Measurements from ENCODE around the gene SMPD4. TPM values are rescaled to one million over a fixed set of nuclear protein-coding genes. Genes with fewer than 3 reads are reported as not detected.
"Not testable (repeated sequence)": the region's sequence is repeated elsewhere in the genome, so short reads cannot be mapped to it uniquely, and the experiment has no call there.

SMPD4 gene
- total and polyA plus RNA-seq, 2 of the 4 experiments (the other 2 are of a cell fraction): 8.6 to 63.0 TPM

DNA sequence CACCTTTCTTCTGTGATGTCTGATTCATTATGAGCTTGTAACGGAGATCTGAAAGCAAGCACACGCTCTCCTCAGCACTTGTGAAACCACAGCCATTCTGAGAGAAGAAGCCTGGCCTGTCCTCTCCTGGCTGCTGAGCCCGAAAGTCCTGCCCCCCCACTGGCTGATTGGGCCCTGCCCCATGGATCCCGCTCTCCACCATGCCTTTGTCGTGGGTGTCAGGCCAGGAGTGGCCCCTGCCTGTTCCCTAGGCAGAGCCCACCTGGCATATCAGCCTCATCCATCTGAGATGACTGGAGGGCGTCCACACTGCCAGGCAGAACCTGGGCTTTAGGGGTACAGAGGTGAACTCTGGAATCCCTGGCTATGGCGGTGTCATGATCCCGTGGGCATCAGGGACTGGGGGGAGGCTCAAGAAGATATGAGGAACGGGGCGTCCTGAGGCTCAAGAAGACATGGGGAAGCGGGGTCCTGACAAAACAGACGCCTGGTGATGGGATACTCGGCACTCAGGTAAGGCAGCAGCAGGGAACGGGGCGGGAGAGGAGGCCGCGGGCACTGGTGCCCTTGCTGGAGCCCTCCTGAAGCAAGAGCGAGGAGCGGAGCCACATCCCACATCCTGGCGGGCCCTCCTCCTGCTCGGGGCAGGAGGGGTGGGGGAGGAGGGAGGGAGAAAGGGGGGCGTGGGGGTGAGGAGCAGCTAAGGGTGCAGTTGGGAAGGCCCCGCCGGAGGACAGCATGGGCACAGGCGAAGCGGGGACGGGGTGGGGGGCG is 37.9 kb downstream of the SMPD4 start:
- not testable (repeated sequence) for DNase-seq

DNA sequence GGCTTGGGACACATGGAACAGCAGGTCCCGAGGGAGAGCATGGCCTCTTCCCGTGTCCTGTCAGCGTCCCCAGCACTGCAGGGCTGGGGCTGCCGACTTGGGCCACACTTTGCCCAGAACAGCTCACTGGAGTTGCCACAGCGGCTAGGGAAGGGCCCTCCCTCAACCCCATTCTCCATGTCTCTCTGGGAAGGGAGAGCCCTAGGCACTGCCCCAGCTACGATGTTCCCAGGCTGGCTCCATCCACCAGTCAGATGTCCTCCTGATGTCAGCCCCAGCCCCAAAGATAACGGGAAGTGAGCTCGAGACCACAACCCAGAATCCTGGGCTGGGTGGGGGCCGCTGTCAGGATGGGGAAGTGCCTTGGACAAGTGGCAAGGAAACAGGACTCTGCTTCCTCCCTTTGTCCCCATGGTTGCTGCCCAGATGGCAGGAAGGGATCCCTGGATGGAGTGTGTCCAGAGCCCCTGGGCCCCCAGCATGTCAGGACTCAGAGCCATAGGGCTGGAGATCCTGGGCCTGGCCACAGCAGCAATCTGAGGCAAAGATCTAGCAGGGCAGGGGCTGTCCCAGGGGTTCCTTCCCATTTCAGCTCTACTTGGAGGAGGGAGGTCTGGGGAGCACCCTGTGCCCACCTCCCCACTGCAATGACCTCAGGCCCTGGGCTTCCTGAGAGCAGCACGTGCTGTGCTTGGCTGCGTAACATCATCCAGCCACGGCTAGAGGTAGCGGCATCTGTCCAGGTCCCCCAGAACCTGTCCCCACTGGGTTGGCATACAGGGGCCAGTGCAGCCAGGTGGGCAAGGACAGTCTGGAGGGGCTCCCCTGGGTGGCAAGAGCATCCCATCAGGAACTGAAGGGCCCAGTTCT is 38.8 kb downstream of the SMPD4 start:
- H3K14ac ChIP-seq (replicated peaks; ENCODE audit: low read depth, low read length); in situ Hi-C loops (cut with MboI; ENCODE audit: low sequenced_read_pairs); H3K9me1 ChIP-seq (ENCODE audit: insufficient read depth, low read length); H4K91ac ChIP-seq (ENCODE audit: insufficient read depth, low read depth, low read length); H3K79me1 ChIP-seq (ENCODE audit: low read depth in 1 of 2, low read length in 2 of 2); H2BK5ac ChIP-seq (ENCODE audit: low read depth, low read length, poor library complexity, severe bottlenecking); BruUV-seq (replicated peaks); H3K36me3 ChIP-seq (ENCODE audit: control insufficient read depth, insufficient read depth, low read length); H2BK20ac ChIP-seq (ENCODE audit: low read depth, low read length); H3K18ac ChIP-seq (ENCODE audit: low read depth, low read length); H2AFZ ChIP-seq (replicated peaks; ENCODE audit: low read length, poor library complexity); H4K20me1 ChIP-seq (ENCODE audit: insufficient read depth, low read length); H4K8ac ChIP-seq (ENCODE audit: low read depth in 2 of 2, low read length in 2 of 2); H3K27ac ChIP-seq (ENCODE audit: insufficient read depth, low read length); H2BK15ac ChIP-seq (ENCODE audit: low read depth, low read length); POLR2A ChIA-PET (ENCODE audit: unreplicated experiment); DNase-seq; H3K4me3 ChIP-seq (ENCODE audit: insufficient read depth, low read depth, low read length); H3K56ac ChIP-seq (ENCODE audit: extremely low read depth, insufficient read depth, low read length); H2AK5ac ChIP-seq (ENCODE audit: low read depth, low read length); intact Hi-C loops (cut with micrococcal nuclease); CTCF ChIA-PET; H3K4me1 ChIP-seq (ENCODE audit: control insufficient read depth, insufficient read depth, low read length); H2AK9ac ChIP-seq (replicated peaks; ENCODE audit: low read depth, low read length, poor library complexity); H3K9me3 ChIP-seq (ENCODE audit: control insufficient read depth, insufficient read depth, low read length); dilution Hi-C loops (cut with HindIII; ENCODE audit: low sequenced_read_pairs, unreplicated experiment); H3K4ac ChIP-seq (ENCODE audit: low read depth, low read length); H3K4me2 ChIP-seq (ENCODE audit: low read depth, low read length); H3K9ac ChIP-seq (ENCODE audit: low read depth, low read length); ATAC-seq (ENCODE audit: low read depth); H3K27me3 ChIP-seq (ENCODE audit: control insufficient read depth, insufficient read depth, low read length); H2BK120ac ChIP-seq (ENCODE audit: low read depth, low read length); H3K23ac ChIP-seq (ENCODE audit: low read depth, low read length); H4K5ac ChIP-seq (ENCODE audit: low read depth, low read length): not testable (repeated sequence)
- WGBS, 2 experiments (ENCODE audit: extremely low coverage in 2 of 2, insufficient read length in 1 of 2): 97% methylated on average over 5 of the region's 13 CpGs; no CpG with 5 or more reads in 1 of the 2 experiments

More for the DNA sequence above, 37.9 kb downstream of the SMPD4 start:
- H3K36me3 ChIP-seq (ENCODE audit: control insufficient read depth, insufficient read depth, low read length); H3K27ac ChIP-seq (ENCODE audit: insufficient read depth, low read length); H3K14ac ChIP-seq (replicated peaks; ENCODE audit: low read depth, low read length); intact Hi-C loops (cut with micrococcal nuclease); H3K27me3 ChIP-seq (ENCODE audit: control insufficient read depth, insufficient read depth, low read length); H3K4me1 ChIP-seq (ENCODE audit: control insufficient read depth, insufficient read depth, low read length); ATAC-seq (ENCODE audit: low read depth); H3K9ac ChIP-seq (ENCODE audit: low read depth, low read length); H3K4me3 ChIP-seq (ENCODE audit: insufficient read depth, low read depth, low read length); H3K4me2 ChIP-seq (ENCODE audit: low read depth, low read length); H4K20me1 ChIP-seq (ENCODE audit: insufficient read depth, low read length); H3K4ac ChIP-seq (ENCODE audit: low read depth, low read length); H4K5ac ChIP-seq (ENCODE audit: low read depth, low read length); H2AK9ac ChIP-seq (replicated peaks; ENCODE audit: low read depth, low read length, poor library complexity); H2BK15ac ChIP-seq (ENCODE audit: low read depth, low read length); in situ Hi-C loops (cut with MboI; ENCODE audit: low sequenced_read_pairs); H3K79me1 ChIP-seq (ENCODE audit: low read depth in 1 of 2, low read length in 2 of 2); H3K23ac ChIP-seq (ENCODE audit: low read depth, low read length); H3K18ac ChIP-seq (ENCODE audit: low read depth, low read length); H2BK20ac ChIP-seq (ENCODE audit: low read depth, low read length); H3K9me3 ChIP-seq (ENCODE audit: control insufficient read depth, insufficient read depth, low read length); H3K56ac ChIP-seq (ENCODE audit: extremely low read depth, insufficient read depth, low read length); dilution Hi-C loops (cut with HindIII; ENCODE audit: low sequenced_read_pairs, unreplicated experiment); CTCF ChIA-PET; BruUV-seq (replicated peaks); H2BK5ac ChIP-seq (ENCODE audit: low read depth, low read length, poor library complexity, severe bottlenecking); H3K9me1 ChIP-seq (ENCODE audit: insufficient read depth, low read length); H2BK120ac ChIP-seq (ENCODE audit: low read depth, low read length); H4K8ac ChIP-seq (ENCODE audit: low read depth in 2 of 2, low read length in 2 of 2); H2AK5ac ChIP-seq (ENCODE audit: low read depth, low read length); POLR2A ChIA-PET (ENCODE audit: unreplicated experiment); H4K91ac ChIP-seq (ENCODE audit: insufficient read depth, low read depth, low read length); H2AFZ ChIP-seq (replicated peaks; ENCODE audit: low read length, poor library complexity): not testable (repeated sequence)
- 89% methylated on average over 3 of the region's 28 CpGs; no CpG with 5 or more reads in 1 of the 2 experiments for WGBS, 2 experiments (ENCODE audit: extremely low coverage in 2 of 2, insufficient read length in 1 of 2)

Measured in IMR-90 (cell line).